Endothelial cell of coronary artery (primary cell): ENCODE results near the gene OR4D9. TPM values are rescaled to one million over a fixed set of nuclear protein-coding genes. Genes with fewer than 3 reads are reported as not detected.

Experiments used
- total RNA-seq: library from RNA; depleted of rRNA; stranded (reverse); fragments of >200 nt; gene quantifications from 2 replicates; pipeline ENCODE4 v1.2.3, GENCODE V29; 2014

Gene OR4D9
- not detected in 2 replicates for total RNA-seq

DNA sequence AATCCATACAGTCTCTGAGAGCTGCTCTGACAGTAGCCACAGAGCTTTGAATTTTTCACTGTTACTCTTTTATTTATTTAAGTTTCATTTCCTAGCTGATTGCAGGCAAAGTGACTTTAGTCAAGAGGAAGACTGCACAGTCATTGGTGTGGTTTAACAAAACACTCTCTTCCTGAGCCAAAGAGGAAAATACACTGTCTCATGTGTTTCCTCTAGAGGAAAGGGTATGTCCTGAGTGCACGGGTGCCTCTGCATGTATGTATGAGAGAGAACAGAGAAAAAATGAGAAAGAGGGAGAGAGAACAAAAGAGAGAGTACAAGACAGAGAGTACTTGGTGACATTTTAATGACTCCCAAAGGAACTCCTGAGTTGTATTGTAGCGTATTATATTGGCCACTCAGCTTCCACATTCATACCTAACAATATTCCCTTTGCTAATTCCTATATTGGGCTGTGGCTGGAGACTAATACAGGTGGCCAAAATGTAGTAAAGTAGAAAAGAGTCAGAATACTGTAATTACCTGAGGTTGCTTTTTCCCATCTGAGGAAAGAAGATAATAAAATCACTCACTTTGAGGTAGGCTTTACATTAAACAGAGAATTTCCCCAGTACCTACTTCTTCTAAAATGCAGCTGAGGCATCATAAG, at the start of gene OR4D9:
TSS of gene OR4D9 (plus strand) at position 599 of the 649 bp plus-strand sequence. CDS start 3,374 bp downstream, outside the sequence.

GRCh38 chr11:59473015-59473414, 38.3 kb upstream of the OR4D9 start, which contains the start of gene OR4D10:
TSS of gene OR4D10 (plus strand) at chr11:59473315. CDS start at chr11:59477430, 4,115 bp downstream.

GRCh38 chr11:59503276-59503675, 8.1 kb upstream of the OR4D9 start, which contains the start of gene OR4D11:
TSS of gene OR4D11 (plus strand) at chr11:59503576. CDS start at chr11:59503576, 0 bp downstream.

Other genes with a start within 250 kb of the OR4D9 start
- gene OR5AN1, start 152.6 kb upstream of the OR4D9 start, total RNA-seq, result not detected in 2 replicates
- gene OR5A2, start 85.1 kb upstream of the OR4D9 start, total RNA-seq, result not detected in 2 replicates
- not detected in 2 replicates for gene OR5A1, start 75.1 kb upstream of the OR4D9 start, total RNA-seq
- not detected in 2 replicates for gene OR4D6, start 54.6 kb upstream of the OR4D9 start, total RNA-seq
- gene OR4D10, start 38.2 kb upstream of the OR4D9 start, total RNA-seq, result not detected in 2 replicates
- not detected in 2 replicates for gene OR4D11, start 8.0 kb upstream of the OR4D9 start, total RNA-seq
- gene OSBP, start 104.2 kb downstream of the OR4D9 start, total RNA-seq, result 24.1 and 34.4 TPM in 2 replicates
- gene PATL1, start 157.5 kb downstream of the OR4D9 start, total RNA-seq, result 3.7 and 6.2 TPM in 2 replicates
- gene OR10V1, start 202.3 kb downstream of the OR4D9 start, total RNA-seq, result not detected in 2 replicates
- gene STX3, start 243.8 kb downstream of the OR4D9 start, total RNA-seq, result 40.9 and 41.5 TPM in 2 replicates